ENCODE data around the gene MACROH2A2. TPM values are rescaled to one million over a fixed set of nuclear protein-coding genes. Genes with fewer than 3 reads are reported as not detected.

MACROH2A2 gene
- total and polyA plus RNA-seq, 2 of the 13 experiments (the other 11 are each of a cell fraction or from before 2014, with no cell fraction given), result 9.8 to 43.1 TPM

DNA sequence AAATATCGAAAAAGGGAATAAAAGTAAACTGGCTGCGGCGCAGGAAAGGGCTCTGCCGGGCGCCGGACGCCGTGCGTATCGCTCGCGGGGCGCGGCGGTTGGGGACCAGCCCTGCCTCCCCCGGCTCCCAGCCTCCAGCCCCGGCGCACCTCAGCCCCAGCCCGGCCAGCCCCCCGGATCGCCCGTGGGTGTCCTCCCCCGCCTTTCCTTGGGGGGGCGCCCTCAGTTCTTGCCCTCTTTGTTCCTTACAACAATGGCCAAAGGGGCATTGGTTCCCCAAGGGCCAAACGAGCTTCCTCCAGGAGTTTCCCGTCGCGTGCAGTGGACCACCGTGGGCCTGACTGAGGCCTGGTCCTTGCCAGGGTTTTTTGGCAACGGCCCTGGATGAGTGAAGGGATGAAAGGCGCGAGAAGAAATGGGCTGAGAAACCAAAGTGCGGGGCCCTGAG lies 1.2 kb downstream of the MACROH2A2 start (continued):
- TF ChIP-seq, protein P1, sequence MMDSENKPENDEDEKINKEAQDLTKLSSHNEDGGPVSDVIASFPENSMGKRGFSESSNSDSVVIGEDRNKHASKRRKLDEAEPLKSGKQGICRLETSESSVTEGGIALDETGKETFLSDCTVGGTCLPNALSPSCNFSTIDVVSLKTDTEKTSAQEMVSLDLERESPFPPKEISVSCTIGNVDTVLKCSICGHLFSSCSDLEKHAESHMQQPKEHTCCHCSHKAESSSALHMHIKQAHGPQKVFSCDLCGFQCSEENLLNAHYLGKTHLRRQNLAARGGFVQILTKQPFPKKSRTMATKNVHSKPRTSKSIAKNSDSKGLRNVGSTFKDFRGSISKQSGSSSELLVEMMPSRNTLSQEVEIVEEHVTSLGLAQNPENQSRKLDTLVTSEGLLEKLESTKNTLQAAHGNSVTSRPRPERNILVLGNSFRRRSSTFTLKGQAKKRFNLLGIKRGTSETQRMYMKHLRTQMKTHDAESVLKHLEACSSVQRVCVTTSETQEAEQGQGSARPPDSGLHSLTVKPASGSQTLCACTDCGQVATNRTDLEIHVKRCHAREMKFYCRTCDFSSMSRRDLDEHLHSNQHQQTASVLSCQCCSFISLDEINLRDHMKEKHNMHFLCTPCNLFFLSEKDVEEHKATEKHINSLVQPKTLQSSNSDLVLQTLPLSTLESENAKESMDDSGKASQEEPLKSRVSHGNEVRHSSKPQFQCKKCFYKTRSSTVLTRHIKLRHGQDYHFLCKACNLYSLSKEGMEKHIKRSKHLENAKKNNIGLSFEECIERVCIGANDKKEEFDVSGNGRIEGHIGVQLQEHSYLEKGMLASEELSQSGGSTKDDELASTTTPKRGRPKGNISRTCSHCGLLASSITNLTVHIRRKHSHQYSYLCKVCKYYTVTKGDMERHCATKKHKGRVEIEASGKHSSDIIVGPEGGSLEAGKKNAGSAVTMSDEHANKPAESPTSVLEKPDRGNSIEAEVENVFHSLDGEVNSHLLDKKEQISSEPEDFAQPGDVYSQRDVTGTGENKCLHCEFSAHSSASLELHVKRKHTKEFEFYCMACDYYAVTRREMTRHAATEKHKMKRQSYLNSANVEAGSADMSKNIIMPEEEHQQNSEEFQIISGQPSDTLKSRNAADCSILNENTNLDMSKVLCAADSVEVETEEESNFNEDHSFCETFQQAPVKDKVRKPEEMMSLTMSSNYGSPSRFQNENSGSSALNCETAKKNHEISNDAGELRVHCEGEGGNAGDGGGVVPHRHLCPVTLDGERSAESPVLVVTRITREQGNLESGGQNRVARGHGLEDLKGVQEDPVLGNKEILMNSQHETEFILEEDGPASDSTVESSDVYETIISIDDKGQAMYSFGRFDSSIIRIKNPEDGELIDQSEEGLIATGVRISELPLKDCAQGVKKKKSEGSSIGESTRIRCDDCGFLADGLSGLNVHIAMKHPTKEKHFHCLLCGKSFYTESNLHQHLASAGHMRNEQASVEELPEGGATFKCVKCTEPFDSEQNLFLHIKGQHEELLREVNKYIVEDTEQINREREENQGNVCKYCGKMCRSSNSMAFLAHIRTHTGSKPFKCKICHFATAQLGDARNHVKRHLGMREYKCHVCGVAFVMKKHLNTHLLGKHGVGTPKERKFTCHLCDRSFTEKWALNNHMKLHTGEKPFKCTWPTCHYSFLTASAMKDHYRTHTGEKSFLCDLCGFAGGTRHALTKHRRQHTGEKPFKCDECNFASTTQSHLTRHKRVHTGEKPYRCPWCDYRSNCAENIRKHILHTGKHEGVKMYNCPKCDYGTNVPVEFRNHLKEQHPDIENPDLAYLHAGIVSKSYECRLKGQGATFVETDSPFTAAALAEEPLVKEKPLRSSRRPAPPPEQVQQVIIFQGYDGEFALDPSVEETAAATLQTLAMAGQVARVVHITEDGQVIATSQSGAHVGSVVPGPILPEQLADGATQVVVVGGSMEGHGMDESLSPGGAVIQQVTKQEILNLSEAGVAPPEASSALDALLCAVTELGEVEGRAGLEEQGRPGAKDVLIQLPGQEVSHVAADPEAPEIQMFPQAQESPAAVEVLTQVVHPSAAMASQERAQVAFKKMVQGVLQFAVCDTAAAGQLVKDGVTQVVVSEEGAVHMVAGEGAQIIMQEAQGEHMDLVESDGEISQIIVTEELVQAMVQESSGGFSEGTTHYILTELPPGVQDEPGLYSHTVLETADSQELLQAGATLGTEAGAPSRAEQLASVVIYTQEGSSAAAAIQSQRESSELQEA (CRISPR knock-in tag; IDR thresholded peaks at IDR 0.05; ENCODE audit: not compliant biosample characterization), result peak; percentile 53
- TF ChIP-seq, protein P2, sequence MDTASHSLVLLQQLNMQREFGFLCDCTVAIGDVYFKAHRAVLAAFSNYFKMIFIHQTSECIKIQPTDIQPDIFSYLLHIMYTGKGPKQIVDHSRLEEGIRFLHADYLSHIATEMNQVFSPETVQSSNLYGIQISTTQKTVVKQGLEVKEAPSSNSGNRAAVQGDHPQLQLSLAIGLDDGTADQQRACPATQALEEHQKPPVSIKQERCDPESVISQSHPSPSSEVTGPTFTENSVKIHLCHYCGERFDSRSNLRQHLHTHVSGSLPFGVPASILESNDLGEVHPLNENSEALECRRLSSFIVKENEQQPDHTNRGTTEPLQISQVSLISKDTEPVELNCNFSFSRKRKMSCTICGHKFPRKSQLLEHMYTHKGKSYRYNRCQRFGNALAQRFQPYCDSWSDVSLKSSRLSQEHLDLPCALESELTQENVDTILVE (CRISPR knock-in tag; IDR thresholded peaks at IDR 0.05), result no peak
- TF ChIP-seq HNF4G (IDR thresholded peaks at IDR 0.05; ENCODE audit: borderline replicate concordance, low read depth, low read length) (no peak), HNF4G (CRISPR knock-in tag; IDR thresholded peaks at IDR 0.05; ENCODE audit: borderline replicate concordance, low read depth) (0 out of 2 replicates have a peak, but pooled peaks have one; percentile 23), ZNF44 (CRISPR knock-in tag; IDR thresholded peaks at IDR 0.05) (0 out of 2 replicates have a peak, but pooled peaks have one; percentile 65), TBX2 (CRISPR knock-in tag; IDR thresholded peaks at IDR 0.05; ENCODE audit: borderline replicate concordance) (peak; percentile 62), NONO (IDR thresholded peaks at IDR 0.05) (no peak), NONO (CRISPR knock-in tag; conservative IDR thresholded peaks at IDR 0.05) (0 out of 2 replicates have a peak, but pooled peaks have one; percentile 19), SOX13 (IDR thresholded peaks at IDR 0.05) (peak; percentile 68; the same call in 1 of the 2 replicates), SOX13 (CRISPR knock-in tag; conservative IDR thresholded peaks at IDR 0.05 in 1 of 2, IDR thresholded peaks at IDR 0.05 in 1 of 2) (peak in 1 of 2 experiments; percentile 77; a peak in 2 of 4 replicates), ZMYM3 (CRISPR knock-in tag; IDR thresholded peaks at IDR 0.05) (peak; percentile 62; the same call in 1 of the 2 replicates), ZNF883 (CRISPR knock-in tag; IDR thresholded peaks at IDR 0.05; ENCODE audit: not compliant biosample characterization) (peak; percentile 68)
- TF ChIP-seq, protein P3, sequence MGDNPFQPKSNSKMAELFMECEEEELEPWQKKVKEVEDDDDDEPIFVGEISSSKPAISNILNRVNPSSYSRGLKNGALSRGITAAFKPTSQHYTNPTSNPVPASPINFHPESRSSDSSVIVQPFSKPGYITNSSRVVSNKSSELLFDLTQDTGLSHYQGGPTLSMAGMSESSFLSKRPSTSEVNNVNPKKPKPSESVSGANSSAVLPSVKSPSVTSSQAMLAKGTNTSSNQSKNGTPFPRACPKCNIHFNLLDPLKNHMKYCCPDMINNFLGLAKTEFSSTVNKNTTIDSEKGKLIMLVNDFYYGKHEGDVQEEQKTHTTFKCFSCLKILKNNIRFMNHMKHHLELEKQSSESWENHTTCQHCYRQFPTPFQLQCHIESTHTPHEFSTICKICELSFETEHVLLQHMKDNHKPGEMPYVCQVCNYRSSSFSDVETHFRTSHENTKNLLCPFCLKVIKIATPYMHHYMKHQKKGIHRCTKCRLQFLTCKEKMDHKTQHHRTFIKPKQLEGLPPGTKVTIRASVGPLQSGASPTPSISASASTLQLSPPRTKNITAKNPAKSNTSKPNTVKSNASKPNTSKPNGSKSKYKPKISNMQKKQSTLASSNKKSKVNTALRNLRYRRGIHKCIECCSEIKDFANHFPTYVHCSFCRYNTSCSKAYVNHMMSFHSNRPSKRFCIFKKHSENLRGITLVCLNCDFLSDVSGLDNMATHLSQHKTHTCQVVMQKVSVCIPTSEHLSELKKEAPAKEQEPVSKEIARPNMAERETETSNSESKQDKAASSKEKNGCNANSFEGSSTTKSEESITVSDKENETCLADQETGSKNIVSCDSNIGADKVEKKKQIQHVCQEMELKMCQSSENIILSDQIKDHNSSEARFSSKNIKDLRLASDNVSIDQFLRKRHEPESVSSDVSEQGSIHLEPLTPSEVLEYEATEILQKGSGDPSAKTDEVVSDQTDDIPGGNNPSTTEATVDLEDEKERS (CRISPR knock-in tag; IDR thresholded peaks at IDR 0.05), result no peak
- TF ChIP-seq, protein P4, sequence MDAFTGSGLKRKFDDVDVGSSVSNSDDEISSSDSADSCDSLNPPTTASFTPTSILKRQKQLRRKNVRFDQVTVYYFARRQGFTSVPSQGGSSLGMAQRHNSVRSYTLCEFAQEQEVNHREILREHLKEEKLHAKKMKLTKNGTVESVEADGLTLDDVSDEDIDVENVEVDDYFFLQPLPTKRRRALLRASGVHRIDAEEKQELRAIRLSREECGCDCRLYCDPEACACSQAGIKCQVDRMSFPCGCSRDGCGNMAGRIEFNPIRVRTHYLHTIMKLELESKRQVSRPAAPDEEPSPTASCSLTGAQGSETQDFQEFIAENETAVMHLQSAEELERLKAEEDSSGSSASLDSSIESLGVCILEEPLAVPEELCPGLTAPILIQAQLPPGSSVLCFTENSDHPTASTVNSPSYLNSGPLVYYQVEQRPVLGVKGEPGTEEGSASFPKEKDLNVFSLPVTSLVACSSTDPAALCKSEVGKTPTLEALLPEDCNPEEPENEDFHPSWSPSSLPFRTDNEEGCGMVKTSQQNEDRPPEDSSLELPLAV (CRISPR knock-in tag; conservative IDR thresholded peaks at IDR 0.05; ENCODE audit: low read depth), result no peak
